Amniotic stem cell (primary cell): ENCODE data around the gene MCF2L.
"Not testable (repeated sequence)": the region's sequence is repeated elsewhere in the genome, so short reads cannot be mapped to it uniquely, and the experiment has no call there.

Experiments used
- DNase-seq: peaks from one replicate; lab custom pipeline; 2025; lab: John Stamatoyannopoulos, UW

MCF2L gene

GRCh38 chr13:113094410-113094800, 125.4 kb downstream of the MCF2L start:
- DNase-seq: no peak

GRCh38 chr13:113095146-113096051, 126.4 kb downstream of the MCF2L start:
- no peak for DNase-seq

- DNase-seq: no peak
Observed at GRCh38 chr13:113096052-113096744, 127.2 kb downstream of the MCF2L start.

- DNase-seq: no peak
Observed at GRCh38 chr13:113096745-113097305, 127.8 kb downstream of the MCF2L start.

GRCh38 chr13:113097651-113098050, 128.6 kb downstream of the MCF2L start:
- no peak for DNase-seq

- no peak for DNase-seq
Observed at GRCh38 chr13:113098162-113098732, 129.2 kb downstream of the MCF2L start.

GRCh38 chr13:113099142-113099541, 130.1 kb downstream of the MCF2L start:
- DNase-seq: no peak

GRCh38 chr13:113102302-113102701, 133.3 kb downstream of the MCF2L start:
- DNase-seq: not testable (repeated sequence)

- DNase-seq: no peak
Observed at GRCh38 chr13:113102727-113103126, 133.7 kb downstream of the MCF2L start.

GRCh38 chr13:113103646-113104045, 134.6 kb downstream of the MCF2L start:
- DNase-seq: no peak

GRCh38 chr13:113105032-113105920, 136.3 kb downstream of the MCF2L start, which contains the start of gene F7:
F7 (plus strand) TSS chr13:113105791; CDS start chr13:113105842, 51 bp downstream.
- no peak for DNase-seq

- no peak for DNase-seq
Observed at GRCh38 chr13:113105921-113106452, 137.0 kb downstream of the MCF2L start.

GRCh38 chr13:113106711-113107351, 137.8 kb downstream of the MCF2L start:
- DNase-seq: no peak

GRCh38 chr13:113108521-113108920, 139.5 kb downstream of the MCF2L start:
- not testable (repeated sequence) for DNase-seq

GRCh38 chr13:113109151-113110047, 140.4 kb downstream of the MCF2L start:
- no peak for DNase-seq

- DNase-seq: no peak
Observed at GRCh38 chr13:113110048-113110851, 141.2 kb downstream of the MCF2L start.

- DNase-seq: no peak
Observed at GRCh38 chr13:113110852-113111315, 141.9 kb downstream of the MCF2L start.

GRCh38 chr13:113111821-113112220, 142.8 kb downstream of the MCF2L start:
- not testable (repeated sequence) for DNase-seq
